Skin of body (tissue), 2 donors: Measurements from ENCODE around the gene SPACA9. TPM values are rescaled to one million over a fixed set of nuclear protein-coding genes. Genes with fewer than 3 reads are reported as not detected.

ENCODE experiments used
- DNase-seq: peaks from one replicate; lab custom pipeline; 2025; lab: John Stamatoyannopoulos, UW
- total RNA-seq: library from RNA; depleted of rRNA; stranded (reverse); fragments of >200 nt; gene quantifications from one replicate; pipeline ENCODE4 v1.2.3, GENCODE V29; 2014

The SPACA9 gene
- total RNA-seq, 1 donor from 2014 or later = 2.1 TPM

GRCh38 chr9:132939169-132939568 lies 60.5 kb downstream of the SPACA9 start:
- DNase-seq = no peak

Other genes starting within 250 kb of the SPACA9 start
- gene DDX31, start 208.9 kb upstream of the SPACA9 start, total RNA-seq = 13.8 TPM
- gene GTF3C4, start 208.4 kb upstream of the SPACA9 start, total RNA-seq = 14.6 TPM
- gene AK8, start 614 bp upstream of the SPACA9 start, total RNA-seq = 1.1 TPM
- gene TSC1, start 65.7 kb downstream of the SPACA9 start, total RNA-seq = 38.6 TPM
- gene GFI1B, start 99.8 kb downstream of the SPACA9 start, total RNA-seq = 0.59 TPM
- 25.7 TPM for gene GTF3C5, start 152.1 kb downstream of the SPACA9 start, total RNA-seq
- gene CEL, start 183.1 kb downstream of the SPACA9 start, total RNA-seq = 0.79 TPM
- 47.4 TPM for gene RALGDS, start 242.3 kb downstream of the SPACA9 start, total RNA-seq